NCI-H774 (cell line): Measurements from ENCODE around the gene PRR5L.

Experiments used
- DNase-seq: peaks from one replicate; lab custom pipeline; 2025; lab: John Stamatoyannopoulos, UW

PRR5L gene

GRCh38 chr11:36358436-36358835, 62.3 kb downstream of the PRR5L start:
- DNase-seq = no peak

GRCh38 chr11:36360318-36360717, 64.2 kb downstream of the PRR5L start:
- no peak for DNase-seq

GRCh38 chr11:36360826-36361415, 64.8 kb downstream of the PRR5L start:
- DNase-seq = no peak

- no peak for DNase-seq
These were observed 65.4 kb downstream of the PRR5L start for GRCh38 chr11:36361472-36361871.

- DNase-seq = no peak
These were observed 65.9 kb downstream of the PRR5L start for GRCh38 chr11:36361901-36362391.

- no peak for DNase-seq
These were observed 66.8 kb downstream of the PRR5L start for GRCh38 chr11:36362902-36363301.

GRCh38 chr11:36363361-36364268, 67.5 kb downstream of the PRR5L start:
- DNase-seq = no peak

GRCh38 chr11:36364551-36365325, 68.7 kb downstream of the PRR5L start:
- no peak for DNase-seq

GRCh38 chr11:36365907-36366306, 69.8 kb downstream of the PRR5L start:
- DNase-seq = no peak

GRCh38 chr11:36367806-36368680, 72.0 kb downstream of the PRR5L start:
- no peak for DNase-seq

- DNase-seq = no peak
These were observed 75.1 kb downstream of the PRR5L start for GRCh38 chr11:36371181-36371580.

GRCh38 chr11:36371590-36371989, 75.5 kb downstream of the PRR5L start:
- DNase-seq = no peak

GRCh38 chr11:36372101-36372771, 76.1 kb downstream of the PRR5L start:
- DNase-seq = no peak

GRCh38 chr11:36373016-36374010, 77.2 kb downstream of the PRR5L start:
- no peak for DNase-seq

GRCh38 chr11:36374726-36375125, 78.6 kb downstream of the PRR5L start:
- no peak for DNase-seq

GRCh38 chr11:36375353-36376008, 79.4 kb downstream of the PRR5L start:
- DNase-seq = no peak

- DNase-seq = no peak
These were observed 80.2 kb downstream of the PRR5L start for GRCh38 chr11:36376009-36376887.
